HG03025 (cell line): Measurements from ENCODE around the gene SLC9B1.

Experiments
- ATAC-seq: cut with Tn5 transposase; IDR thresholded peaks from one replicate; pipeline ENCODE4 v1.9.1; 2021; ENCODE audit warnings: mild to moderate bottlenecking, moderate library complexity; ENCODE audit not compliant: unreplicated experiment, low FRiP score

Gene SLC9B1

GRCh38 chr4:103019308-103020124, at the start of gene SLC9B1:
SLC9B1 (minus strand) TSS chr4:103019705; CDS start chr4:102991711, 27,994 bp downstream.
- peak; percentile 99 for ATAC-seq

- no peak for ATAC-seq
These were observed 48.5 kb upstream of the SLC9B1 start for GRCh38 chr4:103067841-103068547.

- ATAC-seq: no peak
These were observed 41.1 kb upstream of the SLC9B1 start for GRCh38 chr4:103060453-103061148.

- ATAC-seq: no peak
These were observed 34.5 kb upstream of the SLC9B1 start for GRCh38 chr4:103054030-103054429.

- no peak for ATAC-seq
These were observed 33.3 kb upstream of the SLC9B1 start for GRCh38 chr4:103052779-103053178.

- no peak for ATAC-seq
These were observed 32.6 kb upstream of the SLC9B1 start for GRCh38 chr4:103052145-103052544.

- no peak for ATAC-seq
These were observed 31.4 kb upstream of the SLC9B1 start for GRCh38 chr4:103050736-103051436.

- peak; percentile 89 for ATAC-seq
These were observed 27.1 kb upstream of the SLC9B1 start for GRCh38 chr4:103046416-103047290.

GRCh38 chr4:103044183-103044582, 24.7 kb upstream of the SLC9B1 start:
- ATAC-seq: no peak

- no peak for ATAC-seq
These were observed 16.7 kb upstream of the SLC9B1 start for GRCh38 chr4:103036169-103036568.

- no peak for ATAC-seq
These were observed 13.1 kb upstream of the SLC9B1 start for GRCh38 chr4:103032574-103032973.

- no peak for ATAC-seq
These were observed 11.3 kb upstream of the SLC9B1 start for GRCh38 chr4:103030791-103031190.

- ATAC-seq: no peak
These were observed 9.8 kb upstream of the SLC9B1 start for GRCh38 chr4:103029300-103029699.

GRCh38 chr4:103026868-103027267, 7.4 kb upstream of the SLC9B1 start:
- ATAC-seq: no peak

- no peak for ATAC-seq
These were observed 5.5 kb upstream of the SLC9B1 start for GRCh38 chr4:103024996-103025395.

- ATAC-seq: no peak
These were observed 1.6 kb upstream of the SLC9B1 start for GRCh38 chr4:103021120-103021519.

- ATAC-seq: no peak
These were observed 856 bp downstream of the SLC9B1 start for GRCh38 chr4:103018391-103019307.

- no peak for ATAC-seq
These were observed 7.0 kb downstream of the SLC9B1 start for GRCh38 chr4:103012551-103012950.

- no peak for ATAC-seq
These were observed 7.4 kb downstream of the SLC9B1 start for GRCh38 chr4:103012060-103012459.
